ENCODE measurements around the gene GADD45B.
"Not testable (repeated sequence)": the region's sequence is repeated elsewhere in the genome, so short reads cannot be mapped to it uniquely, and the experiment has no call there.

GADD45B gene

GRCh38 chr19:2444251-2445002, 31.5 kb upstream of the GADD45B start:
- no peak for DNase-seq (ENCODE audit: low read depth)

- no peak for DNase-seq (ENCODE audit: low read depth)
Measured at GRCh38 chr19:2446381-2446780, 29.5 kb upstream of the GADD45B start.

- peak; percentile 45 for DNase-seq (ENCODE audit: low read depth)
Measured at GRCh38 chr19:2449019-2449418, 26.9 kb upstream of the GADD45B start.

DNA sequence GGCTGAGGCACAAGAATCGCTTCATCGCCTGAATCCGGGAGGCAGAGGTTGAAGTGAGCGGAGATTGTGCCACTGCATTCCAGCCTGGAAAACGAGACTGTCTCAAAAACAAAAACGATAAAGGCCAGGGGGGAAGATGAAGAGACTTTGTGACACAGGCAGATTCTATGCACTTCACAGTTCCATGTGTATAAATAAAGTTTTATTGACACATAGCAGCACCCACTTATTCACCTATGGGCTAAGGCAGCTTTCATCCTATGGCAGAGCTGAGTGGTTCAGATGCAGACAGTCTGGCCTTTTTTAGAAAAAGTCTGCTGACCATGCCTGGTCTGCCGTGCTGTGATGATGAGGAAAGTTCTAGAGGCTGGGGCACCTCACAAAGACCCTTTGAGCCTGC, 24.8 kb upstream of the GADD45B start:
- DNase-seq (ENCODE audit: low read depth) = no peak

DNA sequence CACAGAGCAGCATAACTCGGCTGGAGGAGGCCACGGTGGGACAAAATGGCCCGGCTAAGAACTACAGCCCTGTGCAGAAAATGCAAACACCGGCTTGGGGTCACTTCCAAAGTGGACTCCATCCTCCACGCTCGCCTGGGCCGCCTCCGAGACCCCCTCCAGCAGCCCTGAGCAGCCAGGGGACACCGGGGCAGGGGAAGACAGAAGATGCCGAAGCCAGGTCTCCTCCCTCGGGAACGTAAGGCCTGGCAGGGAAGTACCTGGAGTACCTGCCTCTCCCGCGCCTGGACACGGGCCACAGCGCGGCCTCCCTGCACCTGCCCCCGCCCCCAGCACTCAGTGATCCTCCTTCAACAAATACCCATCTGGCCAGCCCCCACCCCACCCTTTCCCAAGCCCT, 24.2 kb upstream of the GADD45B start:
- no peak for DNase-seq (ENCODE audit: low read depth)

DNA sequence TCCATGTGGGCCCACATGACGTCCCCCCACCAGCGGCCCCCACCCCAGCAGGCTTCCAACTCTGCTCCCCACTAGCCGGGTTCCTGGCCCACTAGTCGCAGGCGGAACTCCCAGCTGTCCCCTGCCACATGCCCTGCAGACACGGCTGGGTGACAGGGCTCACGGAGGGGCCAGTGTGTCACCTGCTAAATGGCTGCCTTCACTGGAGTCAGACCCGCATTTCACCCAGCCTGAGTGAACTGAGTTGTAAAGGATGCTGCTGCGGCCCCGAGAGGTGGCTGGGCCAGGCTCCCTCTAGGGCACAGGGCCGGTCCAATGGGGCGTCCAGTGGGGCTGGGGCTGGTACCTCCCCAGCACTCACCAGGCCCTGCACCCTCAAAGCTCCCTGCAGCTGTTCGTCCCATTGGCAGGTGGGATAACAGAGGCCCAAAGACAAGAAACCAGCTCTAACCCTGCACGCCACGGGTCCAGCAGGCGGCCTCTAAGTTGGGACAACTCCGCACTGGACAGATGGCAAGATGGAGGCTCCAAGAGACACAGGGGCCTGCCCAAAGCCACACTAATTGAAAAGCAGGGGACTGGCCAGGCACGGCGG, 22.4 kb upstream of the GADD45B start:
- no peak for DNase-seq (ENCODE audit: low read depth)

DNA sequence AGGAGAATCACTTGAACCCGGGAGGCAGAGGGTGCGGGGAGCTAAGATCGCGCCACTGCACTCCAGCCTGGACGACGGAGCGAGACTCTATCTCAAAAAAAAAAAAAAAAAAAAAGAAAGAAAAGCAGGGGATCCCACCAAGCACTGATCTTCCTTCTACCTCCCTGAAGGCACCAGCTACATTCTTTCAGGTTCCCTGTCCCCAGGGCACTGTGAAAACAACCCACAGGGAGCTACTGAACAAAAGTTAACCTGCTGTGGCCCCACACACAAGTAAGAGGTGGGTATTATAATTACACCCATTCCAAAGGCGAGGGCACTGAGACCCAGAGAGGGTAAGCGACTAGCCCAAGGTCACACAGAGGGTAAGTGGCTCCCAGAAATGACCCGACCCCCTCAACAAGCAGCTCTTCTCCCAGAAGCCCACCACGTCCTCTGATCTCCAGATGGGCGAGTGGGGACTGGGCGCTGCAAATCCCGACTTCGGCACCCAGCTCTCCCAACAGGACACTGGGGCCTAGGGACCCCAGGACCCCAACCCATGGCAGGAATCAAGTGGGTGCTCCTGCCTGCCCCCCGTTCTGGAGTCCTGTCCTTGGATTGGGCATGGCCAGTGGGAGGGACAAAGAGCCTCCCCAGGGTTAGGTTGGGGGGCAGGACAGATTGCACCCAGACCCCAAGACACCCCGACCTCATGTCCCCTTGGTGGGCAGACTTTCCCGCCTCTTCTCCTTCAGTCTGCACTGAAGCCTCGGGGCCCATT, 21.5 kb upstream of the GADD45B start:
- no peak for DNase-seq (ENCODE audit: low read depth)

- no peak for DNase-seq (ENCODE audit: low read depth)
Measured at GRCh38 chr19:2454962-2455850, 20.7 kb upstream of the GADD45B start.

DNA sequence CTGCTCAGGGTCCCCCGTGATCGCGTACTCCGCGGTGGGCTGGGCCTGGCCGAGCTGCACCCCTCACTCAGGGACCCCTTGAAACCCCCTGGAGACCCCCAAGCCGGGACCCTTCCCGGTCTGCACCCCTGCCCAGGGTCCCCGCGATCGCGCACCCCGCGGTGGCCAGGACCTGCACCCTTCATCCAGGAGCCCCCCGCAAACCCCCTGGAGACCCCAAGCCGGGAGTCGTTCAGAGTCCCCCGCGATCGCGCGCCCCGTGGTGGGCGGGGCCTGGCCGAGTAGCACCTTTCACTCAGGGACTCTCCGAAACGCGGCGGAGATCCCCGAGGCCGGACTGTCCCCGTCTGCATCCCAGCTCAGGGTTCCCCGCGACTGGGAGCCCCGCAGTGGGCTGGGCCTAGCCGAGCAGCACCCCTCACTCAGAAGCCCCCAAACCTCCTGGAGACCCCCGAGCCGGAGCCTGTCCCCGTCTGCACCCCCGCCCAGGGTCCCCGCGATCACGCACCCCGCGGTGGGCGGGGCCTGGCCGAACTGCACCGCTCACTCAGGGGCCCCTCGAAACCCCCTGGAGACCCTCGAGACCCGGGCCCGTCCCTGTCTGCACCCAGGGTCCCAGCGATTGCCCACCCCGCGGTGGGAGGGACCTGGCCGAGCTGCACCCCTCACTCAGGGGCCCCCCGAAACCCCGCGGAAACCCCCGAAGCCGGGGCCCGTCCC, 19.9 kb upstream of the GADD45B start:
- peak; percentile 34 for DNase-seq (ENCODE audit: low read depth)

DNA sequence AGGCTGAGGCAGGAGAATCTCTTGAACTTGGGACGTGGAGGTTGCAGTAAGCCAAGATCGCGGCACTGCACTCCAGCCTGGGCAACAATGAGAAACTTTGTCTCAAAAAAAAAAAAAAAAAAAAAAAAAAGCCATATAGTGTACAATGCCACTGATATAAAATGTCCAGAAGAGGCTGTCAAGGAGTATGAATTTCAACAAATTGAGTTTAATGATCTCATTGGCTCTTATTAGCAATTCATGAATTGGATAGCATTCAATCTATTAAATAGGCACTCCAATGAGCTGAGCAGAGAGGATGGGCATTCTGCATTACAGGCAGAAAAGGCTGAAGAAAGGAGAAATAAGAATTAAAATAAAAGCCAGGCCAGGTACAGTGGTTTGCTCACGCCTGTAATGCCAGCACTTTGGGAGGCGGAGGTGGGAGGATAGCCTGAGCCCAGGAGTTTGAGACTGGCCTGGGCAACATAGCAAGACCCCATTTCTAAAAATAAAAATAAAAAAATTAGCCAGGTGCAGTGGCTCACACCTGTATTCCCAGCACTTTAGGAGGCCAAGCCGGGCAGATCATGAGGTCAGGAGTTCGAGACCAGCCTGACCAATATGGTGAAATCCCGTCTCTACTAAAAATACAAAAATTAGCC, 18.4 kb upstream of the GADD45B start:
- no peak for DNase-seq (ENCODE audit: low read depth)

GRCh38 chr19:2458054-2458453, 17.9 kb upstream of the GADD45B start:
- no peak for DNase-seq (ENCODE audit: low read depth)

- DNase-seq (ENCODE audit: low read depth) = not testable (repeated sequence)
Measured at GRCh38 chr19:2458776-2459175, 17.2 kb upstream of the GADD45B start.

GRCh38 chr19:2460245-2460644, 15.7 kb upstream of the GADD45B start:
- no peak for DNase-seq (ENCODE audit: low read depth)

- peak; percentile 75 for DNase-seq (ENCODE audit: low read depth)
Measured at GRCh38 chr19:2461751-2462634, 13.9 kb upstream of the GADD45B start.

GRCh38 chr19:2462635-2463421, 13.1 kb upstream of the GADD45B start:
- DNase-seq (ENCODE audit: low read depth) = peak; percentile 95

- DNase-seq (ENCODE audit: low read depth) = not testable (repeated sequence)
Measured at GRCh38 chr19:2463694-2464093, 12.2 kb upstream of the GADD45B start.

DNA sequence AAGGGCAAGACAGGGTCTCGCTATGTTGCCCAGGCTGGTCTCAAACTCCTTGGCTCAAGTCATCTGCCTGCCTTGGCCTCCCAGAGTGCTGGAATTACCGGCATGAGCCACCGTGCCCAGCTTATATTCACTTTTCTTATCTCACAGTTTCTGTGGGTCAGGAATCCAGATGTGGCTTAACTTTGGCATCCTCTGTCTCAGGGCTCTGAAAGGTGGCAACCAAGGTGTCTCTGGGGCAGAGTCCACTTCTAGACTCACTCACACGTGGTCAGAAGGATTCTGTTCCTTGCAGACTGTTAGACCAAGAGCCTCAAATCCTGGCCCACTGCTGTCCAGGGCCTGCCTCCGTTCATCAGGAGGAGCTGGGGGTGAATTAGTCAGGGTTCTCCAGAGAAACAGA, 11.5 kb upstream of the GADD45B start:
- no peak for DNase-seq (ENCODE audit: low read depth)

DNA sequence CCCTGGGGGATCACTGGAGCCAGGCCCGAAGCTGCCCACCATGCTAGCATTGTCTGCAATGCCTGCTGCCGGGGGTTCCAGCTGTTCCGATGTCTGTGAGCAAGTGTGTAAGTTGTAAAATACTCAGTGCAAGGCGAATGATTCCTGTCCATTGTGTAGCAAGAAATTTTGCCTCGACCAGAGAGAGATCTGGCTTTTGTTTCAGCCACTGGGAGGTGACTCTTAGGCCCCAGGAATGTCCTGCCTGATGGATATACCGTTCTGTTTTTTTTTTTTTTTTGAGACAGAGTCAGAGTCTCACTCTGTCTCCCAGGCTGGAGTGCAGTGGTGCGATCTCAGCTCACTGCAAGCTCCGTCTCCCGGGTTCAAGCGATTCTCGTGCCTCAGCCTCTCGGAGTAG, 7.3 kb upstream of the GADD45B start:
- peak; percentile 27 for DNase-seq (ENCODE audit: low read depth)

All from EH (cell line).